ENCODE measurements around the gene TECTA.

- no peak for TF ChIP-seq CTCF (conservative IDR thresholded peaks at IDR 0.05 in 1 of 2, IDR thresholded peaks at IDR 0.05 in 1 of 2; ENCODE audit: low read depth in 1 of 2, low read length in 2 of 2)
- no peak for TF ChIP-seq EZH2 (IDR thresholded peaks at IDR 0.05; ENCODE audit: low read length, missing control alignments)
Measured at GRCh38 chr11:121105481-121106195, 4.6 kb downstream of the TECTA start.
